Fibroblast of mammary gland (primary cell): ENCODE measurements around the gene TTYH3.

ENCODE experiments used
- DNase-seq: peaks from one replicate; pipeline ENCODE4 v3.0.0-alpha.2; 2010; ENCODE audit warnings: low read depth
- H3K4me3 ChIP-seq: 2 replicates; pipeline ENCODE4 v1.5.1; 2011; ENCODE audit warnings: low read depth, mild to moderate bottlenecking, low read length, moderate library complexity; ENCODE audit not compliant: control insufficient read depth
- TF ChIP-seq, protein P1 (sequence below): conservative IDR thresholded peaks from 2 replicates; pipeline ENCODE4 v1.5.1; 2011; ENCODE audit warnings: low read depth, low read length, inconsistent platforms; ENCODE audit not compliant: control insufficient read depth, insufficient read depth

TTYH3 gene, protein sequence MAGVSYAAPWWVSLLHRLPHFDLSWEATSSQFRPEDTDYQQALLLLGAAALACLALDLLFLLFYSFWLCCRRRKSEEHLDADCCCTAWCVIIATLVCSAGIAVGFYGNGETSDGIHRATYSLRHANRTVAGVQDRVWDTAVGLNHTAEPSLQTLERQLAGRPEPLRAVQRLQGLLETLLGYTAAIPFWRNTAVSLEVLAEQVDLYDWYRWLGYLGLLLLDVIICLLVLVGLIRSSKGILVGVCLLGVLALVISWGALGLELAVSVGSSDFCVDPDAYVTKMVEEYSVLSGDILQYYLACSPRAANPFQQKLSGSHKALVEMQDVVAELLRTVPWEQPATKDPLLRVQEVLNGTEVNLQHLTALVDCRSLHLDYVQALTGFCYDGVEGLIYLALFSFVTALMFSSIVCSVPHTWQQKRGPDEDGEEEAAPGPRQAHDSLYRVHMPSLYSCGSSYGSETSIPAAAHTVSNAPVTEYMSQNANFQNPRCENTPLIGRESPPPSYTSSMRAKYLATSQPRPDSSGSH

DNA sequence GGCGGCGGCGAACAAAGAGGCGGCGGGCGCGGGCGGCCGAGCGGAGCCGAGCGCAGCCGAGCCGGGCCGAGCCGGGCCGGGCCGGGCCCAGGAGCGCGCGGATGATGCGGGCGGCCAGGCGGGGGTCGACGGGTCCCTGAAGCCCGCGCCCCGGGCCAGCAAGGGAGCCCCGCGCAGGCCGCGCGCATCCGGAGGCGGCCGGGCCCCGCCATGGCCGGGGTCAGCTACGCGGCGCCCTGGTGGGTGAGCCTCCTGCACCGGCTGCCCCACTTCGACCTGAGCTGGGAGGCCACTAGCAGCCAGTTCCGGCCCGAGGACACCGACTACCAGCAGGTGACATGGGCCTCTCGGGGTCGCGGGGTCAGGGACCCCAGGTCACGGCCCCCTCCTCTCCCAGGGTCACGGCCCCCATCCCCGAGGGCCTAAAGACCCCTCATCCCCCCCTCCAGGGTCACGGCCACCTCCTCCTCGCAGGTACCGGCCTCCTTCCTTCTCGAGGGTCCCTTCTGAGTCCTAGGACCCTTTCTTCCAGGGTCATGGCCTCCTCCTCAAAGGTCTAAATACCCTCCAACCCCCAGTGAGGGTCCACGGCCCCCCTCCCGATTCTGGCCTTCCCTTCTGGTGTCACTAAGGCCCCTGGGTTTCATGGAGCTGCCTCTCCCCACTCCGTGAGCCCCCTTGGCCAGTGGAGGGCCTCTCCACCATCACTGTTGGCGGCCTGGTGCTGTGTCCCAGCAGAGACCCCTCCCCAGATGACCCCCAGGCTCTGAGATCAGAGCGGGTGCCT, at the start of gene TTYH3:
TSS of gene TTYH3 (plus strand) at position 41 of the 787 bp plus-strand sequence. CDS start at position 211, 170 bp downstream.
- DNase-seq = no peak
- peak within 1 kb of the TSS; percentile 77 for H3K4me3 ChIP-seq
- TF ChIP-seq, protein P1, sequence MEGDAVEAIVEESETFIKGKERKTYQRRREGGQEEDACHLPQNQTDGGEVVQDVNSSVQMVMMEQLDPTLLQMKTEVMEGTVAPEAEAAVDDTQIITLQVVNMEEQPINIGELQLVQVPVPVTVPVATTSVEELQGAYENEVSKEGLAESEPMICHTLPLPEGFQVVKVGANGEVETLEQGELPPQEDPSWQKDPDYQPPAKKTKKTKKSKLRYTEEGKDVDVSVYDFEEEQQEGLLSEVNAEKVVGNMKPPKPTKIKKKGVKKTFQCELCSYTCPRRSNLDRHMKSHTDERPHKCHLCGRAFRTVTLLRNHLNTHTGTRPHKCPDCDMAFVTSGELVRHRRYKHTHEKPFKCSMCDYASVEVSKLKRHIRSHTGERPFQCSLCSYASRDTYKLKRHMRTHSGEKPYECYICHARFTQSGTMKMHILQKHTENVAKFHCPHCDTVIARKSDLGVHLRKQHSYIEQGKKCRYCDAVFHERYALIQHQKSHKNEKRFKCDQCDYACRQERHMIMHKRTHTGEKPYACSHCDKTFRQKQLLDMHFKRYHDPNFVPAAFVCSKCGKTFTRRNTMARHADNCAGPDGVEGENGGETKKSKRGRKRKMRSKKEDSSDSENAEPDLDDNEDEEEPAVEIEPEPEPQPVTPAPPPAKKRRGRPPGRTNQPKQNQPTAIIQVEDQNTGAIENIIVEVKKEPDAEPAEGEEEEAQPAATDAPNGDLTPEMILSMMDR = no peak

DNA sequence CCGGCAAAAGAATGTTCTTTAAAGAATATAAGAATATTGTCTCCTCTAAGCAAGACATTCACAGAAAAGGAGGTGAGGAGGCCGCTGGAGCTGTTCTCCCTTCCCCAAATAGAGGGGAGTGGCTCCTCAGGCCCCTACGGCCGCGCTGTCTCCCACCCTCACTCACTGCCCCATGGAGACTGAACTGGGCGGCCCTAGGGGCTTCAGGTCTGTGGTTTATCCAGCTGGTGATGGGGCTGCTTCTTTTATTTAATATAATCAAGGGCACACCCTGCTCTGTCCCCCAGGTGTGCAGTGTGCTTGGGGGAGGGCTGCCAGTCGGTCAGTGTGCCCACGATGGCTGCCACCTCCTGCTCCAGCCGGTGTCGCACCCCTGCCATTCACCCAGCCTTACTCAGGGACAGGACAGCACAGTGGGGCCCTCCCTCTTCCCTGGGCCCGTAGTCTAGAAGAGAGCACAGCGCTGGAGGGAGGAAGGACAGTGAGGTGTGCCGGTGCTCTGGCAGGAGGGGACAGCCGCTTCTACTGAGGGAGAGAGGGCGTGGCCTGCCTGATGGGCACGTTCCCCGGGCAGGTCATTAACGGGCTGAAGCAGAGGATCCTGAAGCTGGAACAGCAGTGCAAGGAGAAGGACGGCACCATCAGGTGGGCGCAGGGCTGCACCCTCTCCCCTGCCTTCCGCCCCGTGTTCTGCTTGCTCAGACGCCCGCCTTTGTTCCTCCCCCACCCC, 49.6 kb upstream of the TTYH3 start:
- DNase-seq = no peak
- H3K4me3 ChIP-seq = no peak overlapping the region
- TF ChIP-seq, protein P1 = no peak

DNA sequence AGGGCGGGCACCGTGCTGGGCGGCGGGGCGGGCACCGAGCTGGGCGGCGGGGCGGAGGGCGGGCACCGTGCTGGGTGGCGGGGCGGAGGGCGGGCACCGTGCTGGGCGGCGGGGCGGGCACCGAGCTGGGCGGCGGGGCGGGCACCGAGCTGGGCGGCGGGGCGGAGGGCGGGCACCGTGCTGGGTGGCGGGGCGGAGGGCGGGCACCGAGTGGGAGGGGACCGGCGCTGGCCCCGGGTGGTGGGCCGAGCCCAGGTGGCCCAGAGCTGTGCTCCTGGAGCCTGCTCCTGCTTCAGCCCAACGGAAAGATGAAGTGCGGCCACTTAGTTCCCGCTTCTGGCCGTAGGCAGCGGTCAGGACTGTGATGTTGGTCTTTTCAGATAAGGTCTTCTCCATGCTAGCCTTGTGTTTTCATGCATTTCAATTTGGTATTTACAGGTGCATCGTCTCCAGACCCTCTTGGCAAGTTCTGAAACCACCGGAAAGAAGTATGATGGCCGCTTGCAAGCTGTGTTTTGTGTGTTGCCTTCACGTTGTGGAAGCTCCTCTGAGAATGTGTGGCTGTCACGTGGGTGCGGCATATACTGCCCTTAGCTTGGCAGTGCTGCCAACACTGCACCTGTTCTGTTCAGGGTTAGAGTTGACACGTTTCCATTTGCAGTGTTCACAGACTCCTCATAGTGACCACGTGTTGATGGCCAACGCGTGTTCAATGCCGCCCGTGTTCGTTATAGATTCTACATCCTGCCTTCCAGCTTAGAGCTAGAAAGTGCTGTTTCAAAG, 47.8 kb upstream of the TTYH3 start:
- no peak for DNase-seq
- H3K4me3 ChIP-seq = no peak overlapping the region
- TF ChIP-seq, protein P1 = no peak

DNA sequence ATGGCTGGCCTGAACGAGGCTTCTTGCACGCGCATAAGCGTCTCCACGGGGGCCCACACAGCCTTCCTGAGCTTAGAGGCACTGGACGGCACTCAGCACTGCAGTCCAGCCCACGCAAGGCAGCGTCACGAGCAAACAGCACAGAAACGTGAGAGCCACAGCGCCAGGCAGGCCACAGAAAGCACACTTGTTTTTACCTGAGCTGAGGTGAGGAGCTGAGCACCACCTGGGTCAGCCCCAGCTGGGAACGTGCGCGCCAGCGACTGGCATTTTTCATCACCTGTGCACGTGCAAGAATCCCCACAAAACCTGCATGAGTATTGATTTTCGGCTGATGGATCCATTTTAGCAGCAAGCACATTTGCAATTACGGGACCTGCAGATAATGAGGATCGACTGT, 46.3 kb upstream of the TTYH3 start:
- TF ChIP-seq, protein P1 = no peak
- DNase-seq = no peak
- H3K4me3 ChIP-seq = no peak overlapping the region

DNA sequence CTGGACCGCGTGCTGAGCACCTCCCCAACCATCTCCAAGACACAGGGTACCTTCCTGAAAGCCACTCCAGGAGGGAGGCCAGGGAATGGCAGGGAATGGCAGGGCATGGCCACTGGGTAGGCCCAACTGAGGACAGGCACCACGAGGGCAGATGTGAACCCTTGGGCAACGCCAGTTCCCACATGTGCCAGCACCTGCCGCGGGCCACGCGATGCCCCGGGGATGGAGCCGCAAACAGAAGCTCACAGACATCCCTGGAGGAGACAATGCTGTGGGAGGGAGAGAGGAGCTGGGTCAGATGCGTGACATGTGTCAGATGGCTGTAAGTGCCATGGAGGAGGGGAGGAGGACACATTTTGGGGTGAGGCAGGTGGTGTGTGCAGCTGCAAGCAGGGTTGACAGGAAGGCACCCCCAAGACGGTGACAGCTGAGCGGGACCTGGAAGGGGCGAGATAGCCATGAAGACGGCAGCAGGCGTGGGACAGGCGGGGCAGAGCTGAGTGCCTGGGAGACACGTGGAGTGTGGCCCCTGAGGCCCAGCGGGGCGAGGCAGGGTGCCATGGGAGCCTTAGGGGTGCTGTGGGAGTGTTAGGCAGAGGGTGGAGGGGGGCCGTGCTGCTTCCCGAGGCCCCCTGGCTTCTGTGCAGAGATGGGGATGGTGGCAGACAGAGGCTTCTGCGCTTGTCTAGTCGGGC, 45.3 kb upstream of the TTYH3 start:
- no peak overlapping the region for H3K4me3 ChIP-seq
- TF ChIP-seq, protein P1 = no peak
- DNase-seq = no peak

DNA sequence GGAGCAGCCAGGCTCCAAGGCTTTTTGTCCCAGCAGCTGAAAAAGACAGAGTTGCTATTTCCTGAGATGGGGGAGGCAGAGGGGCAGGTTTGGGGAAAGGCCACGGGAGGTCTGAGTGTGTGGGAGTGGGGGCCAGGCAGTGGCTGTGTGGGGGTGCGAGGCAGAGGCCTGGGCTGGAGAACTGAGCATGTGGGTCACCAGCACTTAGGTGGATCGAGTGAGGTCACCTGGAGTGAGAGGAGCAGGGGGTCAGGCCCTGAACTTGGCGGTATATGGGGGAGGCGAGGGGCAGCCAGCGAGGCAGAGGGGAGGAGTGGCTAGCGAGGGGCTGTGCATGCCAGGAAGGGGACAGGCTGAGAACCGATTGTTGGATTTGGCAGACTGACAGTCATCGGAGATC, 44.7 kb upstream of the TTYH3 start:
- DNase-seq = no peak
- TF ChIP-seq, protein P1 = no peak
- no peak overlapping the region for H3K4me3 ChIP-seq
